ENCODE measurements around the gene OSCP1. TPM values are rescaled to one million over a fixed set of nuclear protein-coding genes. Genes with fewer than 3 reads are reported as not detected.

OSCP1 gene
- total RNA-seq, 2 experiments from 2014 or later: 1.2 to 1.5 TPM

GRCh38 chr1:36453600-36454388, 3.5 kb upstream of the OSCP1 start:
- no peak for ATAC-seq
- ChIA-PET CTCF (no interaction called here), POLR2A (interaction anchor here (0.7 to 1.6 kb wide), 4 partner anchors 10 to 67 kb away, joined by 3 to 14 read pairs (median 4); partner anchors contain the start of gene MRPS15)
- Mint-ChIP-seq H3K36me3 (ENCODE audit: low read depth) (peaks cover 21% of the 10 kb centered on the region), H3K9me3 (no peaks in the 10 kb centered on the region), H3K4me1 (ENCODE audit: low read depth) (peaks cover 26% of the 10 kb centered on the region), H3K27ac (no peak overlapping the region), H3K27me3 (no peaks in the 10 kb centered on the region), H3K4me3 (no peak overlapping the region)
- DNase-seq: no peak
- TF ChIP-seq CTCF (IDR thresholded peaks at IDR 0.05): no peak
- intact Hi-C loops (cut with micrococcal nuclease): no loop called here

GRCh38 chr1:36453051-36453450, 2.8 kb upstream of the OSCP1 start:
- no peaks in the 10 kb centered on the region for H3K27me3 Mint-ChIP-seq
- peaks cover 16% of the 10 kb centered on the region for H3K36me3 Mint-ChIP-seq (ENCODE audit: low read depth)
- TF ChIP-seq CTCF (IDR thresholded peaks at IDR 0.05): no peak
- DNase-seq: no peak
- no peak for ATAC-seq
- POLR2A ChIA-PET: interaction anchor here (0.8 kb wide), 1 partner anchor 11 kb away, joined by 3 read pairs; the partner anchor contains the start of gene MRPS15
- H3K9me3 Mint-ChIP-seq: no peaks in the 10 kb centered on the region
- peaks cover 22% of the 10 kb centered on the region for H3K4me1 Mint-ChIP-seq (ENCODE audit: low read depth)
- no peak overlapping the region for H3K27ac Mint-ChIP-seq
- intact Hi-C loops (cut with micrococcal nuclease): no loop called here
- no peak overlapping the region for H3K4me3 Mint-ChIP-seq
- CTCF ChIA-PET: no interaction called here

GRCh38 chr1:36450919-36451305, 661 bp upstream of the OSCP1 start:
- H3K27ac Mint-ChIP-seq: peak overlapping the region; percentile 83
- no peaks in the 10 kb centered on the region for H3K9me3 Mint-ChIP-seq
- intact Hi-C loops (cut with micrococcal nuclease): no loop called here
- H3K36me3 Mint-ChIP-seq (ENCODE audit: low read depth): peaks cover 4% of the 10 kb centered on the region
- no peak for TF ChIP-seq CTCF (IDR thresholded peaks at IDR 0.05)
- ChIA-PET CTCF (interaction anchor here (0.7 to 1.2 kb wide), 3 partner anchors 12 to 302 kb away, joined by 3 to 7 read pairs (median 5); partner anchors contain the start of gene TRAPPC3), POLR2A (interaction anchor here (0.6 to 2.9 kb wide), 7 partner anchors 9 to 1597 kb away, joined by 3 to 12 read pairs (median 5); partner anchors contain the start of genes EVA1B and MRPS15)
- ATAC-seq: no peak
- DNase-seq: no peak
- H3K4me3 Mint-ChIP-seq: peak overlapping the region; percentile 82
- H3K27me3 Mint-ChIP-seq: no peaks in the 10 kb centered on the region
- H3K4me1 Mint-ChIP-seq (ENCODE audit: low read depth): peaks cover 10% of the 10 kb centered on the region

- POLR2A ChIA-PET: interaction anchor here (2.0 kb wide), 1 partner anchor 13 kb away, joined by 5 read pairs; no protein-coding TSS in a partner anchor
- no peak overlapping the region for H3K4me3 Mint-ChIP-seq
- H3K36me3 Mint-ChIP-seq (ENCODE audit: low read depth): no peaks in the 10 kb centered on the region
- H3K4me1 Mint-ChIP-seq (ENCODE audit: low read depth): peaks cover 10% of the 10 kb centered on the region
- intact Hi-C loops (cut with micrococcal nuclease): no loop called here
- CTCF ChIA-PET: interaction anchor here (1.0 kb wide), 1 partner anchor 13 kb away, joined by 3 read pairs; no protein-coding TSS in a partner anchor
- no peaks in the 10 kb centered on the region for H3K9me3 Mint-ChIP-seq
- no peak overlapping the region for H3K27ac Mint-ChIP-seq
- ATAC-seq: no peak
- no peaks in the 10 kb centered on the region for H3K27me3 Mint-ChIP-seq
- no peak for DNase-seq
- no peak for TF ChIP-seq CTCF (IDR thresholded peaks at IDR 0.05)
Measured at GRCh38 chr1:36448530-36449056, 1.7 kb downstream of the OSCP1 start.

- Mint-ChIP-seq H3K9me3 (no peaks in the 10 kb centered on the region), H3K36me3 (ENCODE audit: low read depth) (no peaks in the 10 kb centered on the region), H3K4me1 (ENCODE audit: low read depth) (peaks cover 10% of the 10 kb centered on the region), H3K4me3 (no peak overlapping the region), H3K27ac (no peak overlapping the region), H3K27me3 (no peaks in the 10 kb centered on the region)
- no peak for TF ChIP-seq CTCF (IDR thresholded peaks at IDR 0.05)
- POLR2A ChIA-PET: interaction anchor here (1.0 kb wide), 1 partner anchor 11 kb away, joined by 3 read pairs; no protein-coding TSS in a partner anchor
- DNase-seq: no peak
- CTCF ChIA-PET: interaction anchor here (1.1 kb wide), 1 partner anchor 105 kb away, joined by 3 read pairs; no protein-coding TSS in a partner anchor
- intact Hi-C loops (cut with micrococcal nuclease): no loop called here
- ATAC-seq: no peak
Measured at GRCh38 chr1:36447450-36447849, 2.8 kb downstream of the OSCP1 start.

All from activated CD8-positive, alpha-beta T cell treated with anti-CD3 and anti-CD28 coated beads for 36 hours (primary cell).